ENCODE measurements around the gene NUCB1.

- TF ChIP-seq CTCF (IDR thresholded peaks at IDR 0.05) (no peak), ZFX (IDR thresholded peaks at IDR 0.05; ENCODE audit: borderline replicate concordance) (no peak)
Observed at GRCh38 chr19:48872182-48872883, 27.8 kb upstream of the NUCB1 start, which contains the start of gene PPP1R15A.
